HepG2 (cell line): Measurements from ENCODE around the gene MARF1. TPM values are rescaled to one million over a fixed set of nuclear protein-coding genes. Genes with fewer than 3 reads are reported as not detected.

ENCODE experiments used
- AKNA ChIP-seq: sonication (generic); formaldehyde crosslinking; IDR thresholded peaks from 2 replicates; pipeline ENCODE4 v1.4.0; 2020; ENCODE audit warnings: missing genetic modification reagents, borderline replicate concordance
- ATF1 ChIP-seq: IDR thresholded peaks from 2 replicates; pipeline ENCODE4 v1.6.1; 2016; ENCODE audit warnings: mild to moderate bottlenecking, control low read depth
- ATF3 ChIP-seq: sonication (generic); formaldehyde crosslinking; IDR thresholded peaks from 2 replicates; pipeline ENCODE4 v1.4.0; 2020; ENCODE audit warnings: missing genetic modification reagents
- CHCHD3 ChIP-seq: sonication (generic); formaldehyde crosslinking; IDR thresholded peaks from 2 replicates; pipeline ENCODE4 v1.8.0; 2022; ENCODE audit warnings: mild to moderate bottlenecking, missing genetic modification reagents, moderate library complexity
- DMTF1 ChIP-seq: sonication (generic); formaldehyde crosslinking; IDR thresholded peaks from 2 replicates; pipeline ENCODE4 v1.4.0; 2020; ENCODE audit warnings: mild to moderate bottlenecking, missing genetic modification reagents
- FLYWCH1 ChIP-seq: sonication (generic); formaldehyde crosslinking; IDR thresholded peaks from 2 replicates; pipeline ENCODE4 v1.8.1; 2023; ENCODE audit warnings: mild to moderate bottlenecking, missing genetic modification reagents
- HNF4G ChIP-seq, 2 experiments: sonication (generic) in 1 of 2; formaldehyde crosslinking in 1 of 2; IDR thresholded peaks; 2 replicates each; pipeline versions ENCODE4 v1.4.0 to v1.6.1; 2011 to 2020; ENCODE audit warnings: borderline replicate concordance in 2 of 2, low read depth in 2 of 2, mild to moderate bottlenecking in 2 of 2, low read length in 1 of 2, missing genetic modification reagents in 1 of 2, moderate library complexity in 1 of 2
- KAT8 ChIP-seq: IDR thresholded peaks from 2 replicates; pipeline ENCODE4 v1.6.1; 2016; ENCODE audit warnings: missing genetic modification reagents, missing compliant biosample characterization
- MAFK ChIP-seq, 2 experiments: IDR thresholded peaks in 1 of 2; conservative IDR thresholded peaks in 1 of 2; 2 replicates each; pipeline ENCODE4 v1.6.1; 2011; ENCODE audit warnings: improper control_type of control experiment in 2 of 2, low read length in 2 of 2
- NCOA2 ChIP-seq: sonication (generic); formaldehyde crosslinking; IDR thresholded peaks from 2 replicates; pipeline ENCODE4 v1.8.0; 2022; ENCODE audit warnings: inconsistent platforms
- SP4 ChIP-seq: sonication (generic); formaldehyde crosslinking; IDR thresholded peaks from 2 replicates; pipeline ENCODE4 v1.8.1; 2023; ENCODE audit warnings: mild to moderate bottlenecking, missing genetic modification reagents
- SRY ChIP-seq: sonication (generic); formaldehyde crosslinking; IDR thresholded peaks from 2 replicates; pipeline ENCODE4 v1.8.0; 2022; ENCODE audit warnings: mild to moderate bottlenecking, missing genetic modification reagents
- ZBTB46 ChIP-seq: sonication (generic); formaldehyde crosslinking; IDR thresholded peaks from 2 replicates; pipeline ENCODE4 v1.4.0; 2020; ENCODE audit warnings: mild to moderate bottlenecking, missing genetic modification reagents, borderline replicate concordance
- ZFX ChIP-seq: sonication (generic); formaldehyde crosslinking; IDR thresholded peaks from 2 replicates; pipeline ENCODE4 v1.4.0; 2020; ENCODE audit warnings: mild to moderate bottlenecking, low read depth, missing genetic modification reagents, moderate library complexity
- ZNF20 ChIP-seq: sonication (generic); formaldehyde crosslinking; IDR thresholded peaks from 2 replicates; pipeline ENCODE4 v1.4.0; 2020; ENCODE audit warnings: mild to moderate bottlenecking, moderate library complexity, missing genetic modification reagents
- ZNF264 ChIP-seq: sonication (generic); formaldehyde crosslinking; IDR thresholded peaks from 2 replicates; pipeline ENCODE4 v1.4.0; 2020; ENCODE audit warnings: missing genetic modification reagents
- ZNF496 ChIP-seq: sonication (generic); formaldehyde crosslinking; IDR thresholded peaks from 2 replicates; pipeline ENCODE4 v1.8.1; 2023; ENCODE audit warnings: mild to moderate bottlenecking, moderate library complexity, missing genetic modification reagents; ENCODE audit not compliant: insufficient replicate concordance
- ZNF576 ChIP-seq: sonication (generic); formaldehyde crosslinking; IDR thresholded peaks from 2 replicates; pipeline ENCODE4 v1.4.0; 2020; ENCODE audit warnings: mild to moderate bottlenecking, missing genetic modification reagents
- ZNF652 ChIP-seq: IDR thresholded peaks from 2 replicates; pipeline ENCODE4 v1.6.1; 2016; ENCODE audit warnings: low read depth, borderline replicate concordance
- ZNF772 ChIP-seq: sonication (generic); formaldehyde crosslinking; IDR thresholded peaks from 2 replicates; pipeline ENCODE4 v1.5.0; 2020; ENCODE audit warnings: mild to moderate bottlenecking, missing genetic modification reagents
- polyA plus RNA-seq, 8 experiments: library from polyadenylated mRNA; depleted of rRNA in 3 of 8; stranded (reverse) in 7 of 8; unstranded in 1 of 8; fragments of >200 nt; fragmentation: Illumina TruSeq in 4 of 8; extraction: Trizol in 4 of 8; gene quantifications; 2 replicates each; pipeline versions ENCODE4 v1.2.1 to v1.2.3, GENCODE V29; 2011 to 2016; ENCODE audit warnings: low read depth in 4 of 8, missing spikeins in 1 of 8, mixed read lengths in 1 of 8; ENCODE audit not compliant: insufficient read depth in 1 of 8
- total RNA-seq, 5 experiments: library from RNA; depleted of rRNA; stranded (reverse); fragments of >200 nt; fragmentation: Illumina TruSeq; extraction: Trizol; gene quantifications; 2 replicates each; pipeline ENCODE4 v1.2.3, GENCODE V29; 2016; ENCODE audit warnings: low read depth in 1 of 5

Gene MARF1
- total and polyA plus RNA-seq, 2 of the 13 experiments (the other 11 are each of a cell fraction or from before 2014, with no cell fraction given) = 8.7 to 20.7 TPM

- TF ChIP-seq ZBTB46 (CRISPR knock-in tag) = no peak
- peak; percentile 26; the same call in 1 of the 2 replicates for TF ChIP-seq KAT8 (CRISPR knock-in tag)
- TF ChIP-seq FLYWCH1 = no peak
- peak; percentile 11; the same call in 1 of the 2 replicates for TF ChIP-seq ZNF652 (CRISPR knock-in tag)
- TF ChIP-seq AKNA (CRISPR knock-in tag) = no peak
- peak; percentile 82 for TF ChIP-seq ZFX (CRISPR knock-in tag)
- TF ChIP-seq ZNF576 (CRISPR knock-in tag) = no peak
- no peak for TF ChIP-seq ATF1 (CRISPR knock-in tag)
- 0 out of 2 replicates have a peak, but pooled peaks have one; percentile 6 for TF ChIP-seq NCOA2
- TF ChIP-seq SP4 = no peak
- TF ChIP-seq ZNF772 (CRISPR knock-in tag) = no peak
- TF ChIP-seq CHCHD3 (CRISPR knock-in tag) = no peak
- no peak for TF ChIP-seq HNF4G (IDR thresholded peaks at IDR 0.05; ENCODE audit: borderline replicate concordance, low read depth, low read length)
- TF ChIP-seq HNF4G (CRISPR knock-in tag; IDR thresholded peaks at IDR 0.05; ENCODE audit: borderline replicate concordance, low read depth) = no peak; the same call in 1 of the 2 replicates
- no peak for TF ChIP-seq ZNF496 (CRISPR knock-in tag)
- no peak for TF ChIP-seq MAFK (conservative IDR thresholded peaks at IDR 0.05 in 1 of 2, IDR thresholded peaks at IDR 0.05 in 1 of 2; ENCODE audit: low read length in 2 of 2)
- no peak for TF ChIP-seq SRY
- no peak for TF ChIP-seq ZNF20 (CRISPR knock-in tag)
- TF ChIP-seq DMTF1 = no peak
- no peak for TF ChIP-seq ATF3 (CRISPR knock-in tag)
- TF ChIP-seq ZNF264 (CRISPR knock-in tag) = no peak
Observed at GRCh38 chr16:15644267-15644961, 1.5 kb upstream of the MARF1 start (continued).
